GM10266 (cell line): ENCODE results near the gene PTGIR.

Source experiments
- DNase-seq: peaks from one replicate; pipeline ENCODE4 v3.0.0; 2012; ENCODE audit errors: extremely low spot score
- TF ChIP-seq, protein P1 (sequence below): IDR thresholded peaks from 2 replicates; pipeline ENCODE4 v1.5.1; 2012; ENCODE audit warnings: mild to moderate bottlenecking, low read depth; ENCODE audit not compliant: control insufficient read depth, insufficient read depth; ENCODE audit errors: missing control alignments

PTGIR gene

DNA sequence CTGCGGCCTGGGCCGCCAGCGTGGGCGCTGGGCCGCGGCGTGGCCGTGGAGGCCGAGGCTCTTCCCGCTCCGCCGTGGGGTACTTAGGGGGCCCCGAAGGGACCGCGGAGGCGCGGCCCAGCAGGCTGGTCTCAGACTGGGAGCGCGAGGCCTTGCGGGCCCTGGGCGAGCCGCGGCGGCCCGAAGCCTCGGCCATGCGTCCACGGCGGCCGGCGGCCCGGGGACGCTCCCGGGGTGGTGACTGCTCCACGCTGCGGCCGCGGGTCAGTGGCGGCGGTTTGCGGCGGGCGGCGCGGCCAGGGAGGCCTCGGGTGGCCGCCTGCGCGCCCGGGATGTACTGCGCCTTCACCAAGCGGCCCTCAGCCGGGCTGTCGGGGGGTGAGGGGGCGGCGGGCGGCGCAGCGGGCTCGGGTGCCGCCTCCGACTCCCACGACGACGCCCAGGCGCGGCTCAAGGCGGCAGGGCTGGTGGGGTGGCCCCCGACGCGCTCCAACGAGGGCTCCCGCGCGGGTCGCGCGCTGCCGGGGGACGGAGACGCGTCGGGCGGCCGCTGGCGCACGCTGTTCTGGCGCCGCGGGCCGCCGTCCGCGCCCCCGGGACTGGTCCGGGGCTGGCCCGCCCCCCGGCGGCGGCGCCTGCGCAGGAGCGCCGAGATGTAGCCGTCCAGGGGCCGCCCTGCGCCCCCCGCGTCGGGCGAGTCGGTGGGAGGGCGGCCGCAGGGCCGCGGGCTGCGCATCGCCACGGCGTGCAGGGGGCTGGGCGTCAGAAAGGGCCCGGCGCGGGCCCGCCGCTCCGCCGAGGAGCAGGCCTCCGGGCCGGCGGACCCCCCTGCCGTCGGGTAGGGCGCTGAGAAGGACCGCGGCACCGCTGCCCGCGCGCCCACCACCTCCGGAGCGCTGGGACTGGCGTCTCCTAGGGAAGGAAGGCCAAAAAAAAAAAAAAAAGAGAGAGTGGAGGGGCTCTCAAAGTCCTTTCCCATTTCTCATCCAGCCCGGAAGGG is 24.4 kb upstream of the PTGIR start:
- DNase-seq: no peak
- TF ChIP-seq, protein P1, sequence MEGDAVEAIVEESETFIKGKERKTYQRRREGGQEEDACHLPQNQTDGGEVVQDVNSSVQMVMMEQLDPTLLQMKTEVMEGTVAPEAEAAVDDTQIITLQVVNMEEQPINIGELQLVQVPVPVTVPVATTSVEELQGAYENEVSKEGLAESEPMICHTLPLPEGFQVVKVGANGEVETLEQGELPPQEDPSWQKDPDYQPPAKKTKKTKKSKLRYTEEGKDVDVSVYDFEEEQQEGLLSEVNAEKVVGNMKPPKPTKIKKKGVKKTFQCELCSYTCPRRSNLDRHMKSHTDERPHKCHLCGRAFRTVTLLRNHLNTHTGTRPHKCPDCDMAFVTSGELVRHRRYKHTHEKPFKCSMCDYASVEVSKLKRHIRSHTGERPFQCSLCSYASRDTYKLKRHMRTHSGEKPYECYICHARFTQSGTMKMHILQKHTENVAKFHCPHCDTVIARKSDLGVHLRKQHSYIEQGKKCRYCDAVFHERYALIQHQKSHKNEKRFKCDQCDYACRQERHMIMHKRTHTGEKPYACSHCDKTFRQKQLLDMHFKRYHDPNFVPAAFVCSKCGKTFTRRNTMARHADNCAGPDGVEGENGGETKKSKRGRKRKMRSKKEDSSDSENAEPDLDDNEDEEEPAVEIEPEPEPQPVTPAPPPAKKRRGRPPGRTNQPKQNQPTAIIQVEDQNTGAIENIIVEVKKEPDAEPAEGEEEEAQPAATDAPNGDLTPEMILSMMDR: no peak

DNA sequence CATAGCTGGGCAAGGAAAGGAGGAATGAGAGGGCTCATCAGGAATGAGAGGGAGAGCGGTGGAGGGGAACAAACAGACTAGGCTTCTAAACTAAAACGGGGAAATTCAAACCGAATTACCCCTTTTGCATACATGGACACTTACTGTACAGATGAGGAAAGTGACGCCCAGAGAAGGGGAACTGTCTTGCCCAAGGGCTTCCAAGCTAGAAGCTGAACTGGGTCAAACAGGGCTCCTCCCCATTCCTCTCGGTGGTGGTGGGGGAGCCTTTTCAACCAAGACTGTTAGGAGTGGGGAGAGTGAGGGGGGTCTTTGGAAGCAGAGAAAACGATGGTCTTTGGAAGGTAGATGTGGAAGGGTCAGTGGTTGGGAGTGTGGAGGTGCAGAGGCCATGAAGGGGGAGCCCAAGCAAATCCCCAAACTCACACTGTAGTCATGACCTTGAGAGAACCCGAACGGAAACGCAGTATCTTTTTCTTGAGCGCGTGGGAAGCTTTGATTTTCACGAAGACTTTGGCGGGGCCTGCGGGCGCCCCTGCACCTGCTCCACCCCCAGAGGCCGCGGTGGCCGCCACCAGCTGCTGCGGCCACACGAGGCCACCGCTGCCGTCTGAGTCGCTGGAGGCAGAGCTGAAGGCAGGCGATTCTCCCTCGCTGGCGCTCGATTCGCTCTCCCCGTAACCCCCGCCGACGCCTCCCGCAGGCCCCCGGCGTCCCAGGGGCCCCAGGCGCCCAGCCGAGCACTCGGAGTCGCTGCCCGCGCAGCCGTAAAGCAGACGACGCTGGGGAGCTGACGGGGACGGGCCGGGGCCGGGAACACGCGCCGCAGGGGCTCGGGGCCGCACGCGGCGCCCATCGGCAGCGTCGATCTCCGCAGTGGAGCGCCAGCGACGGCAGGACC is 23.4 kb upstream of the PTGIR start:
- TF ChIP-seq, protein P1: no peak
- DNase-seq: peak; percentile 66

DNA sequence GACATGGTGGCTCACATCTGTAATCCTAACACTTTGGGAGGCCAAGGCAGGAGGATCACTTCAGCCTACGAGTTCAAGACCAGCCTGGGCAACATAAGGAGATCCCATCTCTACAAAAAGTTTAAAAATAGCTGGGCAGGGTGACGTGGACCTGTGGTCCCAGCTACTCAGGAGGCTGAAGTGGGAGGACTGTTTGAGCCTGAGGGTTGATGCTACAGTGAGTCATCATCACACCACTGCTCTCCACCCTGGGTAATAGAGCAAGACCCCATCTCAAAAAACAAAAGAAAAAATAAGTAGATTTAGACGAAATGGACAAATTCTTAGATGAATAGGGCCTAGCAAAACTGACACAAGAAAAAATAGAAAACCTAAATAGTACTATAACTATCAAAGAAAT is 21.5 kb upstream of the PTGIR start:
- TF ChIP-seq, protein P1: no peak
- no peak for DNase-seq

DNA sequence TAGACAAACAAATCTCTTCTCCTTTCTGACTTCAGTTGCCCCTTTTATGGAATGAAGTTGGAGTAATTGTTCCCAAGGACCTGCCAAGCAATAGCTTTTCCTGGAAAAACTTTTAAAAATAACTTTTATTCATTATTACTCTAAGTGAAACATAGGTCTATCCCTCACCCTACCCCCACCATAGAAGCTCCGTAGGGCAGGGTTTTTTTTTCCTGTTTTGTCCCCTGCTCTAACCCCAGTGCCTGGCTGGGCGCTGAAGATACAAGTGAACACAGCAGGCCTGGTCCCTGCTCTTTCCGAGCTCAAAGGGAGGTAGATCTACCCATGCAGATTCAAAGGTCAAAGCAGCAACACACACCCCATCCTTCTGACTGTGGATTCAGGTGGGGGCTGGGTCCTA is 19.8 kb upstream of the PTGIR start:
- TF ChIP-seq, protein P1: no peak
- no peak for DNase-seq

DNA sequence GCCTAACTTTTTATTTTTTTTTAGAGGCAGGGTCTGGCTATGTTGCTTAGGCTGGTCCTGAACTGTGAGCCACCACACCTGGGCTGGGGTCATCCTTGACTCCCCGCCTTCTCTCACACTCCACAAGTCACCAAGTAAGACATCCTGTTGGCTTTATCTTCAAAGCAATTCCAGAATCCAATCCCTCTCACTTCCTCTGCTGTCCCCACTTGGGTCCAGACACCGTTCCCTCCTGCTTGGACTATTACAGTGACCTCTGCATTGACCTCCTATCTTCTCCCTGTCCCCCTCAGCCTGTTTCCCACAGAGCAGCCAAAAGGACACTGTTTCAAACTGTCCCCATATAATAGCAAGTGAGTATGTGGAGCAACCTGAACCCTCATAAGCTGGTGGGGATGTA is 15.8 kb upstream of the PTGIR start:
- TF ChIP-seq, protein P1: no peak
- no peak for DNase-seq

DNA sequence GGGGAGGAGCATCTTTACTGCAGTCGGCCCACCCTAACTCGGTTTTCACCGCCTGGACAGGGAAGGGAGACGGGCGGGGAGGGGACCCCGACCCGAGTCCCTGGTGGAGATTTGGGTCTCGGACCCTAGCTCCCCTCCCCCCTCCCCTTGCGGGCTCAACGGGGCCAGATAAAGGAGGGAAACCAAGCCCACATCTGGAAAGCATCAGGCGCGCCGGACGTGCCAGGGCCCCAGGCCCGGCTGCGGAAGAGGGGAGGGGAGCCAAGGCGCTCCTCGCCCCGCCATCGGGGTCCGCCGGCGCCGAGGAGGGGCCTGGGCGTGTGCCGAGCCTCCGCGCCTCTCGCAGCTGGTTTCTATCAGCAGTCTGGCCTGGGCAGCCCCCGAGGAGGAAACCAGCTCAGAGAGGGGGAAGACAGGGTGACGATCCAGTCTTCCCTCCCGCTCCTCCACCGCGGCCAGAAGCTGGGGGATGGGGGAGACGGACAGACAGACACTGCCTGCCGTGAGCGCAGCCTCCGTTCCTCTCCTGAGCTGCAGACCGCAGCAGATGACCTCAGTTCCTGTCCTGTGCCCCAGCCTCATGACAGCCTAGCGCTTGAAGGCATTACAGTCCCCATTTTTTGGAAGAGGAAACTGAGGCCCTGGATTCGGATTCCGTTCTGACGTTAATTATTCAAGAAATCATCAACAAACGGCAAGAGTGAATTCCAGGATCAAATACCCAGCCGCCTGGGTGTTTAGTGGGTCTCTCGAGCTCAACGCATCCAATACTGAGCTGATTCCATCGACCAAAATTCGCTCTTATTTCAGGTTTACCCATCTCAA is 14.7 kb upstream of the PTGIR start:
- TF ChIP-seq, protein P1: no peak
- peak; percentile 61 for DNase-seq
